HG02678 (cell line): ENCODE measurements around the gene KLF16.

Source experiments
- ATAC-seq: cut with Tn5 transposase; IDR thresholded peaks from one replicate; pipeline ENCODE4 v1.9.1; 2021; ENCODE audit warnings: mild to moderate bottlenecking, moderate library complexity; ENCODE audit not compliant: unreplicated experiment

The KLF16 gene

GRCh38 chr19:1871630-1872029 is 8.3 kb upstream of the KLF16 start:
- no peak for ATAC-seq

GRCh38 chr19:1871140-1871597 is 7.8 kb upstream of the KLF16 start:
- ATAC-seq = no peak

- ATAC-seq = no peak
These were observed 5.6 kb upstream of the KLF16 start for GRCh38 chr19:1868971-1869370.

GRCh38 chr19:1867349-1867724 is 4.0 kb upstream of the KLF16 start:
- no peak for ATAC-seq

- ATAC-seq = no peak
These were observed 3.4 kb upstream of the KLF16 start for GRCh38 chr19:1866693-1867348.

- ATAC-seq = no peak
These were observed 2.0 kb upstream of the KLF16 start for GRCh38 chr19:1865172-1866010.

GRCh38 chr19:1864480-1865171 is 1.2 kb upstream of the KLF16 start:
- ATAC-seq = peak; percentile 24

GRCh38 chr19:1863638-1864479 is 480 bp upstream of the KLF16 start:
- ATAC-seq = peak; percentile 61

- ATAC-seq = peak; percentile 2
These were observed 703 bp downstream of the KLF16 start for GRCh38 chr19:1862424-1863327.

GRCh38 chr19:1862068-1862423 is 1.3 kb downstream of the KLF16 start:
- ATAC-seq = no peak

GRCh38 chr19:1861599-1862031 is 1.8 kb downstream of the KLF16 start:
- no peak for ATAC-seq

GRCh38 chr19:1860821-1861598 is 2.4 kb downstream of the KLF16 start:
- no peak for ATAC-seq

- ATAC-seq = no peak
These were observed 3.2 kb downstream of the KLF16 start for GRCh38 chr19:1860042-1860775.

- no peak for ATAC-seq
These were observed 4.0 kb downstream of the KLF16 start for GRCh38 chr19:1859331-1859781.

- no peak for ATAC-seq
These were observed 4.8 kb downstream of the KLF16 start for GRCh38 chr19:1858412-1859081.

GRCh38 chr19:1857648-1858326 is 5.6 kb downstream of the KLF16 start:
- no peak for ATAC-seq
